GM12878 (cell line): ENCODE results near the gene ISG15. TPM values are rescaled to one million over a fixed set of nuclear protein-coding genes. Genes with fewer than 3 reads are reported as not detected.

Source experiments
- ATAC-seq: fragments of 200-7000 bp; cut with Tn5 transposase; 3 replicates; pipeline ENCODE4 v1.9.1; 2020; ENCODE audit warnings: mild to moderate bottlenecking, moderate library complexity
- BruUV-seq: library from RNA; stranded (reverse); fragments of 400-500 nt; replicated peaks from 2 replicates; lab custom pipeline; 2021; lab: Mats Ljungman, UMichigan
- CTCF ChIA-PET: fragments of 300-600 bp; sonication (Branson Sonifier 250); formaldehyde crosslinking; extraction: SDS; loops from one replicate; lab custom pipeline; 2021; ENCODE audit warnings: inconsistent platforms; lab: Yijun Ruan, JAX
- POLR2A ChIA-PET: fragments of 350-600 bp; formaldehyde crosslinking; extraction: SDS; loops from one replicate; lab custom pipeline; 2021; ENCODE audit warnings: inconsistent platforms; lab: Charles Lee
- RAD21 ChIA-PET: fragments of 300-600 bp; sonication (Branson Sonifier 250); formaldehyde crosslinking; loops from one replicate; lab custom pipeline; 2023; ENCODE audit warnings: antibody characterized with exemption; ENCODE audit not compliant: unreplicated experiment; lab: Charles Lee
- SMC1A ChIA-PET: fragments of 300-600 bp; sonication (Branson Sonifier 250); formaldehyde crosslinking; loops from one replicate; lab custom pipeline; 2023; ENCODE audit not compliant: unreplicated experiment, uncharacterized antibody; lab: Charles Lee
- DNase-seq: peaks from one replicate; pipeline ENCODE4 v3.0.0-alpha.2; 2011; ENCODE audit warnings: low read depth, low spot score
- FAIRE-seq: peaks from 3 replicates; lab custom pipeline; 2011; peaks lifted over from hg19 to GRCh38; lab: Jason Lieb, UNC
- H2AFZ ChIP-seq: 2 replicates; pipeline ENCODE4 v1.6.0; 2011; ENCODE audit warnings: low read depth, low read length, control low read depth; ENCODE audit not compliant: control insufficient read depth
- H3K27ac ChIP-seq: 2 replicates; pipeline ENCODE4 v1.5.1; 2011; ENCODE audit warnings: control low read depth; ENCODE audit not compliant: control insufficient read depth, insufficient read depth
- H3K27me3 ChIP-seq, 2 experiments: replicated peaks in 1 of 2; 2 replicates each; pipeline versions ENCODE4 v1.6.0 to v1.6.1; 2011; ENCODE audit warnings: low read length in 1 of 2; ENCODE audit not compliant: control insufficient read depth in 2 of 2, insufficient read depth in 2 of 2
- H3K36me3 ChIP-seq, 2 experiments: 2 replicates each; pipeline ENCODE4 v1.5.1; 2011; ENCODE audit warnings: low read length in 1 of 2; ENCODE audit not compliant: control insufficient read depth in 2 of 2, insufficient read depth in 2 of 2
- H3K4me1 ChIP-seq: 2 replicates; pipeline ENCODE4 v1.6.1; 2011; ENCODE audit warnings: mild to moderate bottlenecking, low read length, moderate library complexity, mixed read lengths; ENCODE audit not compliant: control insufficient read depth, insufficient read depth
- H3K4me2 ChIP-seq: 2 replicates; pipeline ENCODE4 v1.6.0; 2011; ENCODE audit warnings: control low read depth; ENCODE audit not compliant: control insufficient read depth, insufficient read depth
- H3K4me3 ChIP-seq: fragments of 200-600 bp; sonication (generic); 2 replicates; pipeline ENCODE4 v1.5.1; 2016
- H3K79me2 ChIP-seq: 2 replicates; pipeline ENCODE4 v1.6.0; 2011; ENCODE audit warnings: low read length; ENCODE audit not compliant: control insufficient read depth, insufficient read depth
- H3K9ac ChIP-seq: 2 replicates; pipeline ENCODE4 v1.8.0; 2011; ENCODE audit warnings: low read length, control low read depth, mixed read lengths; ENCODE audit not compliant: control insufficient read depth, insufficient read depth
- H3K9me3 ChIP-seq: replicated peaks from 3 replicates; pipeline ENCODE4 v1.5.1; 2011; ENCODE audit warnings: mild to moderate bottlenecking, low read length; ENCODE audit not compliant: control insufficient read depth, insufficient read depth
- H4K20me1 ChIP-seq: 2 replicates; pipeline ENCODE4 v1.6.0; 2011; ENCODE audit not compliant: control insufficient read depth, insufficient read depth
- ATF7 ChIP-seq: fragments of 450-650 bp; IDR thresholded peaks from 2 replicates; pipeline ENCODE4 v1.6.1; 2016; ENCODE audit warnings: low read depth, mild to moderate bottlenecking
- CREM ChIP-seq: IDR thresholded peaks from 2 replicates; pipeline ENCODE4 v1.6.1; 2014; ENCODE audit warnings: antibody characterized with exemption, low read depth
- LARP7 ChIP-seq: fragments of 450-650 bp; IDR thresholded peaks from 2 replicates; pipeline ENCODE4 v1.6.1; 2017; ENCODE audit warnings: mild to moderate bottlenecking
- MTA3 ChIP-seq: IDR thresholded peaks from 2 replicates; pipeline ENCODE4 v1.6.1; 2012; ENCODE audit warnings: low read length, inconsistent platforms, borderline replicate concordance
- MXI1 ChIP-seq: fragments of 150-350 bp; IDR thresholded peaks from 2 replicates; pipeline ENCODE4 v1.6.1; 2011; ENCODE audit warnings: low read depth, mild to moderate bottlenecking, inconsistent platforms, low read length, improper control_type of control experiment
- PAX8 ChIP-seq: fragments of 450-650 bp; IDR thresholded peaks from 2 replicates; pipeline ENCODE4 v1.6.1; 2017; ENCODE audit warnings: mild to moderate bottlenecking, moderate library complexity
- POU2F2 ChIP-seq: IDR thresholded peaks from 3 replicates; pipeline ENCODE4 v1.6.1; 2011; ENCODE audit warnings: low read depth, mild to moderate bottlenecking, low read length, borderline replicate concordance
- RFX5 ChIP-seq: IDR thresholded peaks from 2 replicates; pipeline ENCODE4 v1.6.1; 2011; ENCODE audit warnings: low read depth, low read length, improper control_type of control experiment
- SPI1 ChIP-seq: IDR thresholded peaks from 2 replicates; pipeline ENCODE4 v1.6.1; 2011; ENCODE audit warnings: low read depth, mild to moderate bottlenecking, low read length, moderate library complexity, borderline replicate concordance; ENCODE audit not compliant: insufficient read depth
- ZZZ3 ChIP-seq: IDR thresholded peaks from 2 replicates; pipeline ENCODE4 v1.6.1; 2011; ENCODE audit warnings: low read depth; ENCODE audit not compliant: control insufficient read depth, insufficient read length
- WGBS: methylation state at CpG from one replicate; pipeline ENCODE4 v1.1.6; 2016; ENCODE audit warnings: low lambda C conversion rate; ENCODE audit not compliant: insufficient replicate concordance, insufficient coverage; ENCODE audit errors: missing lambda C conversion rate; 5-methylcytosine and 5-hydroxymethylcytosine counted together
- in situ Hi-C: fragments of 300-500 bp; cut with MboI; formaldehyde crosslinking; loops from 9 replicates; pipeline ENCODE4 v1.14.3; 2018; ENCODE audit warnings: mixed read lengths
- intact Hi-C: fragments of 100-400 bp; cut with micrococcal nuclease; formaldehyde crosslinking; loops from one replicate; pipeline ENCODE4 v1.14.2; 2022; ENCODE audit not compliant: unreplicated experiment
- polyA plus RNA-seq, 11 experiments: library from polyadenylated mRNA; depleted of rRNA in 4 of 11; unstranded in 6 of 11; stranded (reverse) in 5 of 11; fragments of >200 nt; fragmentation: Nextera tagmentation in 4 of 11; fragmentation: Illumina TruSeq in 1 of 11; extraction: Ambion mirVana in 4 of 11; extraction: Trizol in 1 of 11; gene quantifications; 1 replicate in 1 of 11; 2 replicates in 10 of 11; pipeline versions ENCODE4 v1.2.1 to v1.2.3, GENCODE V29; 2011 to 2016; ENCODE audit warnings: inconsistent platforms in 2 of 11, missing spikeins in 2 of 11, low read depth in 1 of 11
- total RNA-seq, 4 experiments: library from RNA; depleted of rRNA in 3 of 4; stranded (reverse); fragments of >200 nt in 3 of 4; fragmentation: Illumina TruSeq in 1 of 4; extraction: Trizol in 1 of 4; gene quantifications; 2 replicates each; pipeline versions ENCODE4 v1.2.1 to v1.2.3, GENCODE V29; 2013 to 2021
- TF ChIP-seq, protein P1 (sequence below): fragments of 450-650 bp; IDR thresholded peaks from 2 replicates; pipeline ENCODE4 v1.6.1; 2017; ENCODE audit warnings: mild to moderate bottlenecking
- TF ChIP-seq, protein P2 (sequence below): fragments of 150-350 bp; IDR thresholded peaks from 2 replicates; pipeline ENCODE4 v1.6.1; 2014; ENCODE audit warnings: mild to moderate bottlenecking, low read depth, low read length

ISG15 gene
- total and polyA plus RNA-seq, 10 of the 15 experiments (the other 5 are each of a cell fraction or from before 2014, with no cell fraction given), result 7.8 to 384 (median 274) TPM

DNA sequence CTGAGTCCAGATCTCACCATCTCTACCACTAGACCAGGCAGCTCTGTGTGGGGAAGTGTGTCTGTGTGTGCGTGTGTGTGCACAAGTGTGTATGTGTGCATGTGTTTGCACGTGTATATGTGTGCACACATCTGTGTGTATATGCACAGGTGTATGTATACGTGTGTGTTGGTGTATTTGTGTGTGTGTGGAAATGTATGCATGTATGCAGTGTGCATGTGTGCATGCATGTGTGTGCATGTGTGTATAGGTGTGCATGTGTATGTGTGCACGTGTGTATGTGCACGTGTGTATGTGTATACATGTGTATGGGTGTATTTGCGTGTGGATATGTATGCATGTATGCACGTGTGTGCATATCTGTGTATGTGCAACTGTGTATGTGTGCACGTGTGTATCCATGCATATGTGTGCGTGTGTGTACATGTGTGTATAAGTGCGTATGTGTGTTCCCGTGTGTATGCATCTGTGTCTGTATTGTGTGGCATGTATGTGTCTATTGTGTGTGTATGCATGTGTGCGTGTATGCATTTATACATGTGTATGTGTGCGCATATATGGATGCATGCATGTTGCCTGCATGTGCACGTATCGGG lies 43.9 kb upstream of the ISG15 start:
- 72% methylated on average over 15 of the region's 15 CpGs for WGBS
- ChIA-PET POLR2A (no interaction called here), RAD21 (no interaction called here)
- intact Hi-C loops, result no loop called here
- no TSS peak for BruUV-seq
- Histone ChIP-seq H4K20me1 (no peaks in the 10 kb centered on the region), H3K27me3 (no peaks in the 10 kb centered on the region), H3K4me1 (peaks cover 9% of the 10 kb centered on the region)
- no peak for DNase-seq
- TF ChIP-seq, protein P1, sequence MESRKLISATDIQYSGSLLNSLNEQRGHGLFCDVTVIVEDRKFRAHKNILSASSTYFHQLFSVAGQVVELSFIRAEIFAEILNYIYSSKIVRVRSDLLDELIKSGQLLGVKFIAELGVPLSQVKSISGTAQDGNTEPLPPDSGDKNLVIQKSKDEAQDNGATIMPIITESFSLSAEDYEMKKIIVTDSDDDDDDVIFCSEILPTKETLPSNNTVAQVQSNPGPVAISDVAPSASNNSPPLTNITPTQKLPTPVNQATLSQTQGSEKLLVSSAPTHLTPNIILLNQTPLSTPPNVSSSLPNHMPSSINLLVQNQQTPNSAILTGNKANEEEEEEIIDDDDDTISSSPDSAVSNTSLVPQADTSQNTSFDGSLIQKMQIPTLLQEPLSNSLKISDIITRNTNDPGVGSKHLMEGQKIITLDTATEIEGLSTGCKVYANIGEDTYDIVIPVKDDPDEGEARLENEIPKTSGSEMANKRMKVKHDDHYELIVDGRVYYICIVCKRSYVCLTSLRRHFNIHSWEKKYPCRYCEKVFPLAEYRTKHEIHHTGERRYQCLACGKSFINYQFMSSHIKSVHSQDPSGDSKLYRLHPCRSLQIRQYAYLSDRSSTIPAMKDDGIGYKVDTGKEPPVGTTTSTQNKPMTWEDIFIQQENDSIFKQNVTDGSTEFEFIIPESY, result no peak
- no peak for TF ChIP-seq MXI1
- no peak for TF ChIP-seq ATF7
- no peak for TF ChIP-seq LARP7
- no peak for TF ChIP-seq POU2F2
- no peak for TF ChIP-seq SPI1
- no peak for TF ChIP-seq ZZZ3
- TF ChIP-seq, protein P2, sequence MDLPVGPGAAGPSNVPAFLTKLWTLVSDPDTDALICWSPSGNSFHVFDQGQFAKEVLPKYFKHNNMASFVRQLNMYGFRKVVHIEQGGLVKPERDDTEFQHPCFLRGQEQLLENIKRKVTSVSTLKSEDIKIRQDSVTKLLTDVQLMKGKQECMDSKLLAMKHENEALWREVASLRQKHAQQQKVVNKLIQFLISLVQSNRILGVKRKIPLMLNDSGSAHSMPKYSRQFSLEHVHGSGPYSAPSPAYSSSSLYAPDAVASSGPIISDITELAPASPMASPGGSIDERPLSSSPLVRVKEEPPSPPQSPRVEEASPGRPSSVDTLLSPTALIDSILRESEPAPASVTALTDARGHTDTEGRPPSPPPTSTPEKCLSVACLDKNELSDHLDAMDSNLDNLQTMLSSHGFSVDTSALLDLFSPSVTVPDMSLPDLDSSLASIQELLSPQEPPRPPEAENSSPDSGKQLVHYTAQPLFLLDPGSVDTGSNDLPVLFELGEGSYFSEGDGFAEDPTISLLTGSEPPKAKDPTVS, result no peak
- no peak for TF ChIP-seq CREM
- no peak for TF ChIP-seq PAX8
- no peak for TF ChIP-seq RFX5
- TF ChIP-seq MTA3, result no peak
- TF ChIP-seq, all 136 proteins: peak for 0
- CTCF ChIA-PET, result no interaction called here
- Histone ChIP-seq H3K27ac (no peak overlapping the region), H3K9me3 (no peaks in the 10 kb centered on the region), H3K9ac (no peak overlapping the region), H3K79me2 (no peaks in the 10 kb centered on the region), H3K4me2 (no peak overlapping the region), H3K4me3 (no peak overlapping the region), H2AFZ (no peak overlapping the region), H3K36me3 (no peaks in the 10 kb centered on the region)
- in situ Hi-C loops, result no loop called here
- no peak for FAIRE-seq
- ATAC-seq, result no peak
- SMC1A ChIA-PET, result no interaction called here
